Endothelial cell of umbilical vein (primary cell): ENCODE data around the gene ATP8B3. TPM values are rescaled to one million over a fixed set of nuclear protein-coding genes. Genes with fewer than 3 reads are reported as not detected.

Experiments used
- BruUV-seq: library from RNA; stranded (reverse); fragments of 400-500 nt; replicated peaks from 2 replicates; lab custom pipeline; 2021; lab: Mats Ljungman, UMichigan
- CTCF ChIA-PET: fragments of 300-600, 350-600 bp; sonication (Branson Sonifier 250); formaldehyde crosslinking; loops from one replicate; lab custom pipeline; 2021; ENCODE audit warnings: antibody characterized with exemption, inconsistent platforms; lab: Charles Lee
- POLR2A ChIA-PET: fragments of 300-600, 350-600 bp; sonication (Branson Sonifier 250); formaldehyde crosslinking; loops from one replicate; lab custom pipeline; 2021; ENCODE audit warnings: antibody characterized with exemption, inconsistent platforms; lab: Charles Lee
- DNase-seq: peaks from one replicate; pipeline ENCODE4 v3.0.0-alpha.2; 2011; ENCODE audit warnings: low read depth, low spot score
- FAIRE-seq: peaks from 2 replicates; lab custom pipeline; 2011; peaks lifted over from hg19 to GRCh38; lab: Jason Lieb, UNC
- H2AFZ ChIP-seq: 2 replicates; pipeline ENCODE4 v1.6.0; 2012; ENCODE audit warnings: low read depth, low read length, control low read depth, inconsistent platforms
- H3K27ac ChIP-seq: 2 replicates; pipeline ENCODE4 v1.5.1; 2011; ENCODE audit warnings: low read depth, mild to moderate bottlenecking, control low read depth, low read length, moderate library complexity; ENCODE audit not compliant: insufficient read depth
- H3K27me3 ChIP-seq, 2 experiments: 2 replicates each; pipeline versions ENCODE4 v1.6.0 to v1.6.1; 2011; ENCODE audit warnings: low read length in 2 of 2, mixed read lengths in 1 of 2; ENCODE audit not compliant: control insufficient read depth in 2 of 2, insufficient read depth in 2 of 2
- H3K36me3 ChIP-seq, 2 experiments: 2 replicates in 1 of 2; 3 replicates in 1 of 2; pipeline ENCODE4 v1.5.1; 2011; ENCODE audit warnings: low read length in 2 of 2, mild to moderate bottlenecking in 1 of 2, moderate library complexity in 1 of 2; ENCODE audit not compliant: control insufficient read depth in 2 of 2, insufficient read depth in 2 of 2; ENCODE audit errors: extremely low read depth in 1 of 2
- H3K4me1 ChIP-seq: 3 replicates; pipeline ENCODE4 v1.5.1; 2011; ENCODE audit warnings: mild to moderate bottlenecking, low read length; ENCODE audit not compliant: control insufficient read depth, insufficient read depth; ENCODE audit errors: extremely low read depth
- H3K4me2 ChIP-seq: 2 replicates; pipeline ENCODE4 v1.6.1; 2011; ENCODE audit warnings: low read length, control low read depth, mixed read lengths; ENCODE audit not compliant: insufficient read depth
- H3K4me3 ChIP-seq, 3 experiments: fragments of 200-600 bp in 1 of 3; sonication (generic), shearing (Covaris generic) in 1 of 3; replicated peaks in 1 of 3; 2 replicates each; pipeline ENCODE4 v1.5.1; 2011 to 2016; ENCODE audit warnings: control low read depth in 3 of 3, low read length in 3 of 3, mild to moderate bottlenecking in 2 of 3, inconsistent platforms in 1 of 3, low read depth in 1 of 3, moderate library complexity in 1 of 3; ENCODE audit not compliant: insufficient read depth in 1 of 3
- H3K79me2 ChIP-seq: 2 replicates; pipeline ENCODE4 v1.6.0; 2012; ENCODE audit warnings: low read length, inconsistent platforms; ENCODE audit not compliant: control insufficient read depth, insufficient read depth
- H3K9ac ChIP-seq: replicated peaks from 2 replicates; pipeline ENCODE3; 2011; ENCODE audit warnings: low read length, control low read depth; ENCODE audit not compliant: insufficient read depth; ENCODE audit errors: extremely low read depth
- H3K9me1 ChIP-seq: replicated peaks from 3 replicates; pipeline ENCODE4 v1.6.0; 2011; ENCODE audit warnings: mild to moderate bottlenecking, low read length; ENCODE audit not compliant: control insufficient read depth, insufficient read depth; ENCODE audit errors: extremely low read depth
- H3K9me3 ChIP-seq: replicated peaks from 2 replicates; pipeline ENCODE4 v1.5.1; 2012; ENCODE audit warnings: low read length, inconsistent platforms; ENCODE audit not compliant: control insufficient read depth, insufficient read depth
- H4K20me1 ChIP-seq: replicated peaks from 2 replicates; pipeline ENCODE3; 2011; ENCODE audit warnings: mild to moderate bottlenecking, low read length; ENCODE audit not compliant: control insufficient read depth, insufficient read depth; ENCODE audit errors: extremely low read depth
- CTCF ChIP-seq, 2 donors: IDR thresholded peaks; 1 replicate in 1 of 2; 2 replicates in 1 of 2; pipeline ENCODE4 v1.5.1; 2011; ENCODE audit warnings: low read length in 2 of 2, mild to moderate bottlenecking in 2 of 2, moderate library complexity in 2 of 2, control low read depth in 1 of 2, inconsistent platforms in 1 of 2, low read depth in 1 of 2; ENCODE audit not compliant: insufficient read depth in 1 of 2; ENCODE audit errors: extremely low read depth in 1 of 2
- EZH2 ChIP-seq: IDR thresholded peaks from 2 replicates; pipeline ENCODE4 v1.6.1; 2012; ENCODE audit warnings: borderline replicate concordance, low read depth, mild to moderate bottlenecking, moderate library complexity, low read length, inconsistent platforms; ENCODE audit not compliant: severe bottlenecking
- FOS ChIP-seq: IDR thresholded peaks from 2 replicates; pipeline ENCODE4 v1.6.1; 2011; ENCODE audit warnings: mild to moderate bottlenecking, low read length, moderate library complexity, borderline replicate concordance; ENCODE audit not compliant: insufficient read depth
- GATA2 ChIP-seq: IDR thresholded peaks from 2 replicates; pipeline ENCODE4 v1.7.0; 2011; ENCODE audit warnings: low read depth, mild to moderate bottlenecking, moderate library complexity, mixed read lengths, low read length; ENCODE audit not compliant: insufficient read length, insufficient read depth
- JUN ChIP-seq: IDR thresholded peaks from 2 replicates; pipeline ENCODE4 v1.6.1; 2011; ENCODE audit warnings: borderline replicate concordance, low read depth; ENCODE audit not compliant: insufficient read length, insufficient read depth
- MAX ChIP-seq: IDR thresholded peaks from 2 replicates; pipeline ENCODE4 v1.6.1; 2011; ENCODE audit not compliant: insufficient read depth, insufficient read length
- MYC ChIP-seq: IDR thresholded peaks from one replicate; pipeline ENCODE4 v1.6.1; 2011; ENCODE audit warnings: mild to moderate bottlenecking, low read depth, low read length
- POLR2A ChIP-seq: IDR thresholded peaks from 2 replicates; pipeline ENCODE4 v1.6.1; 2012; ENCODE audit warnings: low read depth, mild to moderate bottlenecking, control low read depth, low read length
- POLR2AphosphoS5 ChIP-seq: IDR thresholded peaks from 2 replicates; pipeline ENCODE4 v1.6.1; 2012; ENCODE audit warnings: low read depth, mild to moderate bottlenecking, control low read depth, low read length, moderate library complexity; ENCODE audit not compliant: insufficient read depth
- dilution Hi-C: fragments of 300-500 bp; cut with MboI; formaldehyde crosslinking; loops from one replicate; pipeline ENCODE4 v1.15.0; 2019; ENCODE audit warnings: low sequenced_read_pairs; ENCODE audit not compliant: extremely low pct_ligation_motif_present
- intact Hi-C: fragments of 100-400 bp; cut with micrococcal nuclease; formaldehyde crosslinking; loops from one replicate; pipeline ENCODE4 v1.10.0; 2022
- polyA plus RNA-seq, 4 experiments: library from polyadenylated mRNA; depleted of rRNA in 3 of 4; stranded (reverse) in 3 of 4; unstranded in 1 of 4; fragments of >200 nt; gene quantifications; 2 replicates each; pipeline versions ENCODE4 v1.2.1 to v1.2.3, GENCODE V29; 2011 to 2012; ENCODE audit warnings: missing spikeins in 1 of 4
- total RNA-seq: library from RNA; stranded (reverse); gene quantifications from 2 replicates; pipeline ENCODE4 v1.2.3, GENCODE V29; 2021

Gene ATP8B3
- total and polyA plus RNA-seq, 2 donors (not counting 3 experiments of a cell fraction or from before 2014, with no cell fraction given) = 1.1 to 7.3 TPM

GRCh38 chr19:1859331-1859781, 47.3 kb upstream of the ATP8B3 start:
- dilution Hi-C loops = no loop called here
- H3K9me1 ChIP-seq = no peaks in the 10 kb centered on the region
- no peak for DNase-seq
- H3K9ac ChIP-seq = no peak overlapping the region
- H3K27ac ChIP-seq = no peak overlapping the region
- no peak overlapping the region for H3K4me2 ChIP-seq
- H3K79me2 ChIP-seq = peaks cover 82% of the 10 kb centered on the region
- POLR2A ChIA-PET = no interaction called here
- no peaks in the 10 kb centered on the region for H4K20me1 ChIP-seq
- H3K4me1 ChIP-seq = peaks cover 51% of the 10 kb centered on the region
- no peaks in the 10 kb centered on the region for H3K9me3 ChIP-seq
- no peaks in the 10 kb centered on the region for H3K36me3 ChIP-seq
- BruUV-seq = no TSS peak
- no peak overlapping the region for H3K4me3 ChIP-seq
- CTCF ChIA-PET = no interaction called here
- no peaks in the 10 kb centered on the region for H3K27me3 ChIP-seq
- TF ChIP-seq GATA2 = no peak
- H2AFZ ChIP-seq = no peak overlapping the region
- FAIRE-seq = no peak
- intact Hi-C loops = no loop called here

- Histone ChIP-seq H4K20me1 (no peaks in the 10 kb centered on the region), H3K4me2 (no peak overlapping the region), H2AFZ (no peak overlapping the region), H3K4me1 (peaks cover 51% of the 10 kb centered on the region), H3K27me3 (no peaks in the 10 kb centered on the region), H3K9me3 (no peaks in the 10 kb centered on the region), H3K79me2 (peaks cover 86% of the 10 kb centered on the region), H3K36me3 (no peaks in the 10 kb centered on the region), H3K9me1 (no peaks in the 10 kb centered on the region), H3K9ac (no peak overlapping the region), H3K27ac (no peak overlapping the region), H3K4me3 (no peak overlapping the region)
- intact Hi-C loops = no loop called here
- TF ChIP-seq MYC = no peak
- TF ChIP-seq FOS = no peak
- no peak for TF ChIP-seq CTCF (IDR thresholded peaks at IDR 0.05; ENCODE audit: extremely low read depth in 1 of 2, insufficient read depth in 1 of 2, low read depth in 1 of 2, low read length in 2 of 2)
- no peak for TF ChIP-seq POLR2A
- no peak for TF ChIP-seq JUN
- no peak for TF ChIP-seq POLR2AphosphoS5
- no peak for TF ChIP-seq MAX
- no peak for TF ChIP-seq EZH2
- no peak for TF ChIP-seq GATA2
- FAIRE-seq (no peak), DNase-seq (no peak)
- dilution Hi-C loops = no loop called here
- ChIA-PET POLR2A (no interaction called here), CTCF (interaction anchor here (1.3 to 1.6 kb wide), 2 partner anchors 9 to 32 kb away, joined by 3 to 6 read pairs; no protein-coding TSS in a partner anchor)
- BruUV-seq = no TSS peak
Observed at GRCh38 chr19:1858412-1859081, 46.5 kb upstream of the ATP8B3 start.
